Sigmoid colon (tissue), 7 donors: ENCODE measurements around the gene PBX3. TPM values are rescaled to one million over a fixed set of nuclear protein-coding genes. Genes with fewer than 3 reads are reported as not detected.

Experiments
- DNase-seq: peaks from one replicate; pipeline ENCODE4 v3.0.0-alpha.2; 2019
- H3K27ac ChIP-seq, 4 donors: fragments of 200-600 bp; sonication (generic); one replicate each; pipeline ENCODE4 v1.5.1; 2016 to 2019; ENCODE audit warnings: mild to moderate bottlenecking in 1 of 4
- H3K27me3 ChIP-seq, 3 donors: fragments of 200-600 bp; sonication (generic); one replicate each; pipeline ENCODE4 v1.5.1; 2019; ENCODE audit warnings: mild to moderate bottlenecking in 1 of 3
- H3K36me3 ChIP-seq, 4 donors: fragments of 200-600 bp; sonication (generic); one replicate each; pipeline ENCODE4 v1.5.1; 2016 to 2019
- H3K4me1 ChIP-seq, 4 donors: fragments of 200-600 bp; sonication (generic); one replicate each; pipeline ENCODE4 v1.5.1; 2017 to 2019
- H3K4me3 ChIP-seq, 4 donors: fragments of 200-600 bp; sonication (generic); one replicate each; pipeline ENCODE4 v1.5.1; 2017 to 2019; ENCODE audit warnings: mild to moderate bottlenecking in 2 of 4, moderate library complexity in 1 of 4
- H3K9me3 ChIP-seq, 4 donors: fragments of 200-600 bp in 3 of 4; sonication (generic) in 3 of 4; one replicate each; pipeline versions ENCODE4 v1.5.1 to v1.6.1; 2013 to 2019
- EP300 ChIP-seq, 4 donors: sonication (generic); formaldehyde crosslinking; IDR thresholded peaks; one replicate each; pipeline ENCODE4 v1.6.1; 2017; ENCODE audit warnings: antibody characterized with exemption in 4 of 4
- POLR2A ChIP-seq, 2 donors: fragments of 450-650 bp; IDR thresholded peaks; one replicate each; pipeline ENCODE4 v1.6.1; 2016; ENCODE audit warnings: antibody characterized with exemption in 2 of 2, mild to moderate bottlenecking in 2 of 2, moderate library complexity in 2 of 2
- POLR2AphosphoS5 ChIP-seq, 4 donors: sonication (generic); formaldehyde crosslinking; IDR thresholded peaks; one replicate each; pipeline ENCODE4 v1.6.1; 2017; ENCODE audit warnings: antibody characterized with exemption in 4 of 4
- WGBS, 2 donors: extraction: QIAGEN DNeasy Blood & Tissue Kit; methylation state at CpG; one replicate each; pipeline ENCODE4 v1.1.7; 2013; 5-methylcytosine and 5-hydroxymethylcytosine counted together
- intact Hi-C: fragments of 100-400 bp; cut with DNase I; formaldehyde crosslinking; loops from one replicate; pipeline ENCODE4 v1.15.1; 2023
- polyA plus RNA-seq, 3 donors: library from polyadenylated mRNA; stranded (reverse); fragments of 200-250 nt; gene quantifications; one replicate each; pipeline ENCODE4 v1.2.3, GENCODE V29; 2013
- total RNA-seq, 4 donors: library from RNA; depleted of rRNA; stranded (reverse); fragments of >200 nt; gene quantifications; one replicate each; pipeline ENCODE4 v1.1.0, GENCODE V29; 2016
- TF ChIP-seq, protein P1 (sequence below), 4 experiments: fragments of 450-650 bp in 3 of 4; fragments of 200-600 bp in 1 of 4; IDR thresholded peaks; one replicate each; pipeline ENCODE4 v1.5.1; 2016 to 2019; ENCODE audit warnings: antibody characterized with exemption in 4 of 4, mild to moderate bottlenecking in 3 of 4, moderate library complexity in 2 of 4
- donor health status: healthy with polysubstance abuse.
- donor health status: Bipolar disorder and iron deficiency.
- donor health status: healthy.

PBX3 gene
- total and polyA plus RNA-seq, 7 donors, result 2.8 to 159 (median 90.6) TPM

DNA sequence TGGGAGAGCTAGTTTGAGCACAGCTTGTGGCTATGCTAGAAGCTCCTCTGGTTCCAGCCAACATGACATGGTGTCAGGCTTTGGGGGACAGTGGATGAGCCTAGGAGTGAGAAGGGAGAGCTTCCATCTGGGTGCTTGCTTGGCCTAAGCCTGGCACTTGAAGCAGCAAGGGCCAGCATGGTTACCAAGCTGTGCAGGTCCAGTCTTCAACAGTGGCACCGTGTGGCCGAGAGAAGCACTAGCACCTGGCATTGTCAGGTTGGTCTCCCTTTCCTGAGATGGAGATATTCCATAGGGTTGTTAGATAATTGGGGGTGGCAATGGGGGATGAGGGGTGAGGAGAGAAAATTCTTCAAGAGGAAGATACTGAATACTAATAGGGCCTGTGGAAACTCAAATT, 261.9 kb downstream of the PBX3 start:
- intact Hi-C loops, result no loop called here
- DNase-seq, result no peak
- Histone ChIP-seq H3K4me1 (no peaks in the 10 kb centered on the region), H3K27ac (no peak overlapping the region), H3K4me3 (no peak overlapping the region), H3K27me3 (no peaks in the 10 kb centered on the region), H3K9me3 (peaks cover 4 to 15% (median 12%) of the 10 kb centered on the region in 4 donors), H3K36me3 (no peaks in the 10 kb centered on the region)
- TF ChIP-seq POLR2AphosphoS5 (IDR thresholded peaks at IDR 0.05) (no peak), POLR2A (IDR thresholded peaks at IDR 0.05) (no peak), EP300 (IDR thresholded peaks at IDR 0.05) (no peak)
- TF ChIP-seq, protein P1, sequence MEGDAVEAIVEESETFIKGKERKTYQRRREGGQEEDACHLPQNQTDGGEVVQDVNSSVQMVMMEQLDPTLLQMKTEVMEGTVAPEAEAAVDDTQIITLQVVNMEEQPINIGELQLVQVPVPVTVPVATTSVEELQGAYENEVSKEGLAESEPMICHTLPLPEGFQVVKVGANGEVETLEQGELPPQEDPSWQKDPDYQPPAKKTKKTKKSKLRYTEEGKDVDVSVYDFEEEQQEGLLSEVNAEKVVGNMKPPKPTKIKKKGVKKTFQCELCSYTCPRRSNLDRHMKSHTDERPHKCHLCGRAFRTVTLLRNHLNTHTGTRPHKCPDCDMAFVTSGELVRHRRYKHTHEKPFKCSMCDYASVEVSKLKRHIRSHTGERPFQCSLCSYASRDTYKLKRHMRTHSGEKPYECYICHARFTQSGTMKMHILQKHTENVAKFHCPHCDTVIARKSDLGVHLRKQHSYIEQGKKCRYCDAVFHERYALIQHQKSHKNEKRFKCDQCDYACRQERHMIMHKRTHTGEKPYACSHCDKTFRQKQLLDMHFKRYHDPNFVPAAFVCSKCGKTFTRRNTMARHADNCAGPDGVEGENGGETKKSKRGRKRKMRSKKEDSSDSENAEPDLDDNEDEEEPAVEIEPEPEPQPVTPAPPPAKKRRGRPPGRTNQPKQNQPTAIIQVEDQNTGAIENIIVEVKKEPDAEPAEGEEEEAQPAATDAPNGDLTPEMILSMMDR (IDR thresholded peaks at IDR 0.05), result no peak
- 92 to 96% methylated on average over 2 of the region's 2 CpGs for WGBS, 2 donors

DNA sequence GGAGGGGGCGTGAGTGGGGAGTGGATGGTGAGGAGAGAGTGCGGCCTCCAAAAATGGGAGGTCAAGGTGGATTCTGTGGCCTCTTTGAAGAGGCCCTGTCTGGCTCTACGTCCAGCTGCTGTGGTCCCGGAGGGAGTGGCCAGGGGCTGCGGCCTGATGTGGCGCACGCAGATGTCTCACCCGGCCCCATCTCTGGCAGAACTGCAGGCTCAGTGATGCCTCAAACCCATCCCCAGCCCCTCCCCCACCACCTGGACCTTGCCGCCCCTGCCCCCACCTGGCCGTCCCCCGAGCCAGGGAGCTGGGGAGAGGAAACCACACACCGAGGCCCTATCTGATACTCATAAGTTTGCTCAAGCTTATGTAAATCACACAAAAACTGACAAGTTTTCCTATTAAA, 267.6 kb downstream of the PBX3 start:
- Histone ChIP-seq H3K27ac (no peak overlapping the region), H3K36me3 (no peaks in the 10 kb centered on the region), H3K27me3 (no peaks in the 10 kb centered on the region), H3K4me1 (no peaks in the 10 kb centered on the region), H3K9me3 (no peaks in the 10 kb centered on the region), H3K4me3 (no peak overlapping the region)
- intact Hi-C loops, result no loop called here
- no peak for DNase-seq
- TF ChIP-seq EP300 (IDR thresholded peaks at IDR 0.05) (no peak), POLR2AphosphoS5 (IDR thresholded peaks at IDR 0.05) (no peak), POLR2A (IDR thresholded peaks at IDR 0.05) (no peak)
- TF ChIP-seq, protein P1 (IDR thresholded peaks at IDR 0.05), result no peak
- WGBS, 2 donors, result 72 to 83% methylated on average over 12 of the region's 12 CpGs

DNA sequence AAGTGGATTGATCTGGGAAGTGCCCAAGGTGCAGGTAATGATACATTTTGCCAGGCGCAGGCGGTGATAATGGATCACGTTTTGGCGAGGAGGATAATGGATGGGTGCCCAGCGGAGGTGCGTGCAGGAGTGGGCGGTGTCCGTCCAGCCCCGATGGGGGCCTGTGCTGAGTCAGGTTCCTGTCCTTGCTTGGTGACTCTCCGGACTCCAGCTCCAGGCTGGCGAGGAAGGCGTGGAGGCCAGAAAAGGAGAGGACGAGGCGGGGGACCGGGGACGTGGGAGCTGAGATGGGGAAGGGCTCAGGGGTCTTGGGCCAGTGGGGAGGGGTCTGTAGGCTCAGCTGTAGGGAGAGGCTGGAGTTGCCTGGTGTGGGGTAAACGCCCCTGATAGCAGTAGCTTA, 268.3 kb downstream of the PBX3 start:
- H3K27me3 ChIP-seq, result no peaks in the 10 kb centered on the region
- H3K36me3 ChIP-seq, result no peaks in the 10 kb centered on the region
- no peak overlapping the region for H3K4me3 ChIP-seq
- DNase-seq, result no peak
- H3K4me1 ChIP-seq, result no peaks in the 10 kb centered on the region
- no peak for TF ChIP-seq POLR2A (IDR thresholded peaks at IDR 0.05)
- intact Hi-C loops, result no loop called here
- H3K9me3 ChIP-seq, result no peaks in the 10 kb centered on the region
- no peak overlapping the region for H3K27ac ChIP-seq
- WGBS, 2 donors, result 92 to 94% methylated on average over 17 of the region's 17 CpGs

DNA sequence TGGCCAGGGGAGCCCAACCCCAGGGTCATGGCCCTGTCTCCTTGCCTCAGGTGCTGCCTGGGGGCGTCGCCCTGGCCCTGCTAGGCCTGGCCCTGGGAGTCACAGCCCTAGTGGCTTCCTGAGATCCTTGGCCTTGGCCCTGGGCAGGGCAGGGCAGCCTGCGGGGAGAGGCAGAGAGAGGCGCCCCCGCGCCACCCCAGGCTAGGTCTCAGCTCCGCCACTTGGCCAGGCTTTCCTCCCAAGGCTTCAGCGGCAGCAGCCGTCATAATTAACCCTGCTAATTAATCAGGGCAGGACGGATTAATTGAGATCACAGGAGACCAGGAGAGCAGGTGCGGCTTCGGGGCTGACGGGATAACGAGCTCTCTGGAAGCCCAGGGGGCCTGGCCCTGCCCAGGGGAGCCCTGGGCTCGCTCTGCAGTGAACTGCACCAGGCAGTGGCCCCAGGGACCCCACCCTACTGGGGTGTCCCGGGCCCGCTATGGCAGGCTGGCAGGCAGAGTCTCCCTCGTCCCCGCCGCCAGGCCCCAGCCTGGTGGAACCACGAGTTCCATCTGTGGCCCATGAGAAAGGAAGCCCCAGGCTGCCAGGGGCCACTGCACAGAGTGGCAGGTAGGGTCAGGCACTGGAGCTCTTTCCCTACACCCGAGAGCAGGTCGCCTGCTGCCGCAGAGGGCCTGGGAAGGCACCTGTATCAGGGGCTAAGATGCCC, 269.6 kb downstream of the PBX3 start:
- no peak overlapping the region for H3K27ac ChIP-seq
- DNase-seq, result no peak
- intact Hi-C loops, result no loop called here
- 90 to 91% methylated on average over 24 of the region's 24 CpGs for WGBS, 2 donors
- TF ChIP-seq POLR2AphosphoS5 (IDR thresholded peaks at IDR 0.05), result no peak
- no peak for TF ChIP-seq EP300 (IDR thresholded peaks at IDR 0.05)
- TF ChIP-seq POLR2A (IDR thresholded peaks at IDR 0.05), result no peak
- TF ChIP-seq, protein P1 (IDR thresholded peaks at IDR 0.05), result no peak
- no peak overlapping the region for H3K4me3 ChIP-seq
- no peaks in the 10 kb centered on the region for H3K27me3 ChIP-seq
- no peaks in the 10 kb centered on the region for H3K36me3 ChIP-seq
- no peaks in the 10 kb centered on the region for H3K9me3 ChIP-seq
- H3K4me1 ChIP-seq, result no peaks in the 10 kb centered on the region

Other genes starting within 250 kb of the PBX3 start
- 100 to 1,000 TPM in 1 of 4 donors, 10 to 100 TPM in 3; 84.3 to 155 (median 88.2) TPM for gene MAPKAP1, start 40.2 kb upstream of the PBX3 start, total RNA-seq
- gene MAPKAP1, start 40.2 kb upstream of the PBX3 start, polyA plus RNA-seq, result 10 to 100 TPM; 37.2 to 62.4 (median 37.2) TPM